CD14-positive monocyte (primary cell): Measurements from ENCODE around the gene CYTH3. TPM values are rescaled to one million over a fixed set of nuclear protein-coding genes. Genes with fewer than 3 reads are reported as not detected.

Experiments used
- DNase-seq, 3 donors: peaks; one replicate each; pipeline ENCODE4 v3.0.0-alpha.2; 2011 to 2022
- H2AFZ ChIP-seq: 2 replicates; pipeline ENCODE4 v1.6.0; 2012; ENCODE audit warnings: mild to moderate bottlenecking, low read depth, low read length, inconsistent platforms; ENCODE audit not compliant: insufficient read depth, poor library complexity, severe bottlenecking
- H3K27ac ChIP-seq, 2 donors: 1 replicate in 1 of 2; 2 replicates in 1 of 2; pipeline ENCODE4 v1.5.1; 2012 to 2013; ENCODE audit warnings: low read length in 2 of 2, control low read depth in 1 of 2, inconsistent platforms in 1 of 2, low read depth in 1 of 2, mild to moderate bottlenecking in 1 of 2
- H3K27me3 ChIP-seq, 2 donors: one replicate each; pipeline versions ENCODE4 v1.6.0 to v1.6.1; 2011 to 2013; ENCODE audit warnings: low read length in 2 of 2; ENCODE audit not compliant: control insufficient read depth in 2 of 2, insufficient read depth in 2 of 2
- H3K36me3 ChIP-seq, 2 donors: replicated peaks in 1 of 2; 1 replicate in 1 of 2; 2 replicates in 1 of 2; pipeline versions ENCODE4 v1.5.1 to v1.6.1; 2012 to 2013; ENCODE audit warnings: low read length in 2 of 2, control low read depth in 1 of 2, inconsistent platforms in 1 of 2, mild to moderate bottlenecking in 1 of 2; ENCODE audit not compliant: insufficient read depth in 2 of 2, control insufficient read depth in 1 of 2
- H3K4me1 ChIP-seq, 2 donors: 1 replicate in 1 of 2; 2 replicates in 1 of 2; pipeline versions ENCODE4 v1.5.1 to v1.6.1; 2012 to 2013; ENCODE audit warnings: low read length in 2 of 2, control low read depth in 1 of 2, inconsistent platforms in 1 of 2, mild to moderate bottlenecking in 1 of 2, moderate library complexity in 1 of 2; ENCODE audit not compliant: insufficient read depth in 2 of 2, control insufficient read depth in 1 of 2
- H3K4me2 ChIP-seq: replicated peaks from 2 replicates; pipeline ENCODE3; 2012; ENCODE audit warnings: low read length, moderate library complexity, mild to moderate bottlenecking; ENCODE audit not compliant: poor library complexity, severe bottlenecking; ENCODE audit errors: extremely low read depth
- H3K4me3 ChIP-seq, 3 experiments: fragments of 200-600 bp in 1 of 3; sonication (generic) in 1 of 3; replicated peaks in 1 of 3; 1 replicate in 2 of 3; 2 replicates in 1 of 3; pipeline ENCODE4 v1.5.1; 2011 to 2013; ENCODE audit warnings: low read length in 3 of 3, mild to moderate bottlenecking in 3 of 3, control low read depth in 2 of 3, low read depth in 2 of 3, inconsistent platforms in 1 of 3, moderate library complexity in 1 of 3
- H3K79me2 ChIP-seq: 2 replicates; pipeline ENCODE4 v1.6.0; 2012; ENCODE audit warnings: mild to moderate bottlenecking, control low read depth, inconsistent platforms, low read length, moderate library complexity; ENCODE audit not compliant: insufficient read depth
- H3K9ac ChIP-seq: 2 replicates; pipeline ENCODE4 v1.6.0; 2017; ENCODE audit warnings: low read length, mild to moderate bottlenecking; ENCODE audit not compliant: insufficient read depth, poor library complexity, severe bottlenecking
- H3K9me3 ChIP-seq, 2 donors: replicated peaks in 1 of 2; 1 replicate in 1 of 2; 2 replicates in 1 of 2; pipeline versions ENCODE4 v1.5.1 to v1.6.1; 2012 to 2013; ENCODE audit warnings: low read length in 2 of 2, control low read depth in 1 of 2; ENCODE audit not compliant: control insufficient read depth in 1 of 2, insufficient read depth in 1 of 2
- H4K20me1 ChIP-seq: 2 replicates; pipeline ENCODE4 v1.6.0; 2012; ENCODE audit warnings: mild to moderate bottlenecking, low read length, control low read depth, moderate library complexity; ENCODE audit not compliant: insufficient read depth
- H3K27ac Mint-ChIP-seq, 7 donors: one replicate each; pipeline ENCODE4 v1.8.0; 2020; ENCODE audit warnings: mild to moderate bottlenecking in 7 of 7, mixed read lengths in 7 of 7, moderate library complexity in 6 of 7, inconsistent platforms in 2 of 7
- H3K27me3 Mint-ChIP-seq, 3 donors: one replicate each; pipeline ENCODE4 v1.8.0; 2021 to 2022; ENCODE audit warnings: low read depth in 3 of 3, mild to moderate bottlenecking in 3 of 3, mixed read lengths in 3 of 3, moderate library complexity in 3 of 3, inconsistent platforms in 1 of 3
- H3K36me3 Mint-ChIP-seq, 2 donors: one replicate each; pipeline ENCODE4 v1.8.0; 2020; ENCODE audit warnings: mixed read lengths in 2 of 2, inconsistent platforms in 1 of 2, mild to moderate bottlenecking in 1 of 2
- H3K4me1 Mint-ChIP-seq: one replicate; pipeline ENCODE4 v1.8.0; 2020; ENCODE audit warnings: mild to moderate bottlenecking, mixed read lengths
- H3K4me3 Mint-ChIP-seq, 2 donors: one replicate each; pipeline ENCODE4 v1.8.0; 2020; ENCODE audit warnings: mild to moderate bottlenecking in 2 of 2, mixed read lengths in 2 of 2, moderate library complexity in 1 of 2
- H3K9me3 Mint-ChIP-seq, 7 donors: one replicate each; pipeline ENCODE4 v1.8.0; 2020 to 2022; ENCODE audit warnings: mixed read lengths in 7 of 7, mild to moderate bottlenecking in 6 of 7, moderate library complexity in 6 of 7, inconsistent platforms in 2 of 7
- CTCF ChIP-seq: fragments of 200-600 bp; IDR thresholded peaks from one replicate; pipeline ENCODE4 v1.8.0; 2022; ENCODE audit warnings: antibody characterized with exemption, mild to moderate bottlenecking
- WGBS: methylation state at CpG from one replicate; pipeline ENCODE4 v1.1.5; 2013; ENCODE audit warnings: missing lambda C conversion rate; ENCODE audit not compliant: insufficient coverage; 5-methylcytosine and 5-hydroxymethylcytosine counted together
- intact Hi-C, 2 donors: fragments of 100-400 bp; cut with micrococcal nuclease; formaldehyde crosslinking; loops; one replicate each; pipeline versions ENCODE4 v1.15.0 to v1.15.1; 2023
- polyA plus RNA-seq, 3 donors: library from polyadenylated mRNA; depleted of rRNA in 1 of 3; unstranded in 2 of 3; stranded (reverse) in 1 of 3; fragments of 300-500 nt in 2 of 3; fragments of >200 nt in 1 of 3; fragmentation: Illumina TruSeq in 2 of 3; gene quantifications; 1 replicate in 2 of 3; 2 replicates in 1 of 3; pipeline ENCODE4 v1.2.3, GENCODE V29; 2012 to 2021

Gene CYTH3
- polyA plus RNA-seq, 3 donors = 1.3 to 8.5 (median 1.4) TPM

- Histone ChIP-seq H3K4me1 (peaks cover 39 to 45% of the 10 kb centered on the region in 2 donors), H3K4me3 (no peak overlapping the region), H3K9ac (no peak overlapping the region), H3K27me3 (peaks cover 0 to 3% of the 10 kb centered on the region in 2 donors), H3K4me2 (no peak overlapping the region), H3K36me3 (no peaks in the 10 kb centered on the region), H3K27ac (no peak overlapping the region), H4K20me1 (peaks cover 23% of the 10 kb centered on the region), H3K79me2 (no peaks in the 10 kb centered on the region), H3K9me3 (no peaks in the 10 kb centered on the region), H2AFZ (no peak overlapping the region)
- Mint-ChIP-seq H3K4me1 (peaks cover 46% of the 10 kb centered on the region), H3K36me3 (peaks cover 9 to 15% of the 10 kb centered on the region in 2 donors), H3K27ac (no peak overlapping the region), H3K4me3 (peak overlapping the region in 1 of 2 donors; percentile 46), H3K9me3 (peaks cover 0 to 3% (median 0%) of the 10 kb centered on the region in 7 donors), H3K27me3 (peaks cover 25 to 35% (median 28%) of the 10 kb centered on the region in 3 donors)
- no peak for TF ChIP-seq CTCF
- intact Hi-C loops = loop anchor here in 1 of 2 donors (5.0 kb wide), 1 partner anchor 38 kb away; the partner anchor contains the start of gene CYTH3
- peak; percentile 39 to 59 (median 39) for DNase-seq
- 100% methylated on average over 2 of the region's 6 CpGs for WGBS
Observed at GRCh38 chr7:6234384-6234783, 38.0 kb downstream of the CYTH3 start.

- H3K4me2 ChIP-seq = peak overlapping the region; percentile 70
- H3K36me3 ChIP-seq = no peaks in the 10 kb centered on the region
- no peaks in the 10 kb centered on the region for H3K79me2 ChIP-seq
- H3K4me3 ChIP-seq = peak overlapping the region in 2 of 3 experiments; percentile 19 to 63
- Mint-ChIP-seq H3K27me3 (peaks cover 23 to 35% (median 27%) of the 10 kb centered on the region in 3 donors), H3K9me3 (peaks cover 0 to 3% (median 0%) of the 10 kb centered on the region in 7 donors), H3K36me3 (peaks cover 9 to 15% of the 10 kb centered on the region in 2 donors), H3K4me1 (peaks cover 61% of the 10 kb centered on the region), H3K4me3 (peak overlapping the region; percentile 64 to 81), H3K27ac (peak overlapping the region; percentile 77 to 93 (median 92))
- intact Hi-C loops = loop anchor here in 1 of 2 donors (5.0 kb wide), 1 partner anchor 40 kb away; the partner anchor contains the start of gene CYTH3
- H3K9ac ChIP-seq = peak overlapping the region; percentile 22
- no peak overlapping the region for H2AFZ ChIP-seq
- 4% methylated on average over 8 of the region's 8 CpGs for WGBS
- peaks cover 0 to 3% of the 10 kb centered on the region in 2 donors for H3K27me3 ChIP-seq
- TF ChIP-seq CTCF = no peak
- H3K9me3 ChIP-seq = no peaks in the 10 kb centered on the region
- H3K27ac ChIP-seq = peak overlapping the region; percentile 20 to 62
- peak; percentile 83 to 93 (median 84) for DNase-seq
- H3K4me1 ChIP-seq = peaks cover 53 to 59% of the 10 kb centered on the region in 2 donors
- H4K20me1 ChIP-seq = peaks cover 23% of the 10 kb centered on the region
Observed at GRCh38 chr7:6232534-6232933, 39.9 kb downstream of the CYTH3 start.
